MCF 10A (cell line): ENCODE data around the gene NOL6. TPM values are rescaled to one million over a fixed set of nuclear protein-coding genes. Genes with fewer than 3 reads are reported as not detected.

Source experiments
- BruUV-seq: library from RNA; stranded (reverse); fragments of 400-500 nt; replicated peaks from 2 replicates; lab custom pipeline; 2021; lab: Mats Ljungman, UMichigan
- CTCF ChIA-PET: fragments of 300-600 bp; sonication (Branson Sonifier 250); formaldehyde crosslinking; extraction: SDS; loops from one replicate; lab custom pipeline; 2021; ENCODE audit warnings: antibody characterized with exemption, inconsistent platforms; lab: Yijun Ruan, JAX
- POLR2A ChIA-PET: fragments of 300-600, 350-650 bp; sonication (Branson Sonifier 250); formaldehyde crosslinking; extraction: SDS; loops from one replicate; lab custom pipeline; 2020; ENCODE audit warnings: antibody characterized with exemption, inconsistent platforms; lab: Yijun Ruan, JAX
- DNase-seq: peaks from one replicate; pipeline ENCODE4 v3.0.0-alpha.2; 2018; ENCODE audit not compliant: unreplicated experiment
- H3K27ac Mint-ChIP-seq: one replicate; pipeline ENCODE4 v1.8.0; 2022; ENCODE audit warnings: mild to moderate bottlenecking, low read depth, mixed read lengths; ENCODE audit not compliant: unreplicated experiment
- H3K27me3 Mint-ChIP-seq: one replicate; pipeline ENCODE4 v1.8.0; 2022; ENCODE audit warnings: mixed read lengths; ENCODE audit not compliant: insufficient read depth, unreplicated experiment
- H3K36me3 Mint-ChIP-seq: one replicate; pipeline ENCODE4 v1.8.0; 2022; ENCODE audit warnings: mild to moderate bottlenecking, moderate library complexity, mixed read lengths; ENCODE audit not compliant: insufficient read depth, unreplicated experiment
- H3K4me1 Mint-ChIP-seq: one replicate; pipeline ENCODE4 v1.8.0; 2022; ENCODE audit warnings: mixed read lengths; ENCODE audit not compliant: insufficient read depth, unreplicated experiment
- H3K4me3 Mint-ChIP-seq: one replicate; pipeline ENCODE4 v1.8.0; 2022; ENCODE audit warnings: mild to moderate bottlenecking, moderate library complexity, mixed read lengths; ENCODE audit not compliant: unreplicated experiment
- H3K9me3 Mint-ChIP-seq: one replicate; pipeline ENCODE4 v1.8.0; 2022; ENCODE audit warnings: mixed read lengths; ENCODE audit not compliant: unreplicated experiment
- CTCF ChIP-seq: fragments of 200-600 bp; IDR thresholded peaks from one replicate; pipeline ENCODE4 v1.8.0; 2022; ENCODE audit warnings: antibody characterized with exemption, mild to moderate bottlenecking; ENCODE audit not compliant: unreplicated experiment
- intact Hi-C: fragments of 100-400 bp; cut with micrococcal nuclease; formaldehyde crosslinking; loops from 2 replicates; pipeline ENCODE4 v1.14.1; 2022
- total RNA-seq: library from RNA; stranded (reverse); gene quantifications from 2 replicates; pipeline ENCODE4 v1.2.3, GENCODE V29; 2022

NOL6 gene
- total RNA-seq, 1 experiment from 2014 or later = 48.6 TPM

GRCh38 chr9:33464045-33464636 lies 9.6 kb downstream of the NOL6 start:
- Mint-ChIP-seq H3K36me3 (peaks cover 49% of the 10 kb centered on the region), H3K27me3 (no peaks in the 10 kb centered on the region), H3K4me1 (no peaks in the 10 kb centered on the region), H3K4me3 (no peak overlapping the region), H3K9me3 (no peaks in the 10 kb centered on the region), H3K27ac (peak overlapping the region; percentile 37)
- CTCF ChIA-PET = interaction anchor here (0.6 to 7.4 kb wide), 12 partner anchors 9 to 393 kb away, joined by 3 to 114 read pairs (median 8); partner anchors contain the start of genes AQP7 and NOL6
- intact Hi-C loops = no loop called here
- POLR2A ChIA-PET = interaction anchor here (0.7 to 1.5 kb wide), 4 partner anchors 10 to 49 kb away, joined by 3 to 4 read pairs (median 3); partner anchors contain the start of genes AQP3 and NOL6
- DNase-seq = no peak
- TF ChIP-seq CTCF = no peak
- BruUV-seq = no TSS peak

- H3K27me3 Mint-ChIP-seq = no peaks in the 10 kb centered on the region
- CTCF ChIA-PET = interaction anchor here (0.5 to 7.4 kb wide), 8 partner anchors 10 to 392 kb away, joined by 3 to 114 read pairs (median 6); partner anchors contain the start of genes AQP7 and NOL6
These were observed 10.6 kb downstream of the NOL6 start for GRCh38 chr9:33463151-33463550.

GRCh38 chr9:33461492-33461891 lies 12.2 kb downstream of the NOL6 start:
- Mint-ChIP-seq H3K9me3 (no peaks in the 10 kb centered on the region), H3K36me3 (peaks cover 39% of the 10 kb centered on the region), H3K4me1 (peaks cover 16% of the 10 kb centered on the region), H3K27me3 (no peaks in the 10 kb centered on the region), H3K27ac (no peak overlapping the region), H3K4me3 (no peak overlapping the region)
- TSS peak; percentile 16 for BruUV-seq
- POLR2A ChIA-PET = interaction anchor here (0.8 to 1.1 kb wide), 2 partner anchors 9 to 13 kb away, joined by 3 to 5 read pairs; partner anchors contain the start of gene NOL6
- no peak for DNase-seq
- TF ChIP-seq CTCF = no peak
- CTCF ChIA-PET = interaction anchor here (0.6 to 6.8 kb wide), 4 partner anchors 10 to 258 kb away, joined by 3 to 91 read pairs (median 4); no protein-coding TSS in a partner anchor
- intact Hi-C loops = no loop called here

More at GRCh38 chr9:33463151-33463550, 10.6 kb downstream of the NOL6 start:
- Mint-ChIP-seq H3K9me3 (no peaks in the 10 kb centered on the region), H3K36me3 (peaks cover 41% of the 10 kb centered on the region), H3K4me3 (no peak overlapping the region), H3K27ac (no peak overlapping the region), H3K4me1 (peaks cover 8% of the 10 kb centered on the region)
- BruUV-seq = no TSS peak
- intact Hi-C loops = no loop called here
- no peak for DNase-seq
- POLR2A ChIA-PET = interaction anchor here (1.3 kb wide), 1 partner anchor 11 kb away, joined by 3 read pairs; the partner anchor contains the start of gene NOL6
- TF ChIP-seq CTCF = no peak

- no peak for TF ChIP-seq CTCF
- no peak for DNase-seq
- Mint-ChIP-seq H3K36me3 (peaks cover 35% of the 10 kb centered on the region), H3K4me1 (peaks cover 16% of the 10 kb centered on the region), H3K9me3 (no peaks in the 10 kb centered on the region), H3K27me3 (no peaks in the 10 kb centered on the region), H3K27ac (no peak overlapping the region), H3K4me3 (no peak overlapping the region)
- ChIA-PET POLR2A (interaction anchor here (1.1 to 1.2 kb wide), 3 partner anchors 11 to 13 kb away, joined by 3 to 5 read pairs (median 5); partner anchors contain the start of gene NOL6), CTCF (interaction anchor here (0.5 to 1.4 kb wide), 3 partner anchors 8 to 45 kb away, joined by 3 to 4 read pairs (median 3); partner anchors contain the start of gene AQP3)
- no TSS peak for BruUV-seq
- intact Hi-C loops = no loop called here
These were observed 12.9 kb downstream of the NOL6 start for GRCh38 chr9:33460854-33461253.
